PC-9 (cell line): Measurements from ENCODE around the gene ATXN1. TPM values are rescaled to one million over a fixed set of nuclear protein-coding genes. Genes with fewer than 3 reads are reported as not detected.

Experiments
- BruUV-seq: library from RNA; stranded (reverse); fragments of 400-500 nt; replicated peaks from 2 replicates; lab custom pipeline; 2021; lab: Mats Ljungman, UMichigan
- CTCF ChIA-PET: fragments of 300-600 bp; sonication (Branson Sonifier 250); formaldehyde crosslinking; loops from one replicate; lab custom pipeline; 2022; ENCODE audit warnings: antibody characterized with exemption; lab: Charles Lee
- POLR2A ChIA-PET: fragments of 300-600 bp; sonication (Branson Sonifier 250); formaldehyde crosslinking; loops from one replicate; lab custom pipeline; 2022; ENCODE audit warnings: antibody characterized with exemption; ENCODE audit not compliant: unreplicated experiment; lab: Charles Lee
- DNase-seq, 2 experiments: peaks; one replicate each; pipeline versions ENCODE4 v3.0.0 to v3.0.0-alpha.2; 2015 to 2022; ENCODE audit warnings: mixed read lengths in 1 of 2
- H2AFZ ChIP-seq: fragments of 200-600 bp; sonication (generic); 2 replicates; pipeline ENCODE4 v1.8.1; 2017; ENCODE audit warnings: antibody characterized with exemption
- H3F3A ChIP-seq: fragments of 200-600 bp; sonication (generic); 2 replicates; pipeline ENCODE4 v1.8.1; 2017; ENCODE audit warnings: antibody characterized with exemption, mild to moderate bottlenecking, low read depth; ENCODE audit not compliant: insufficient read depth
- H3K27ac ChIP-seq: fragments of 200-600 bp; sonication (generic); 2 replicates; pipeline ENCODE4 v1.6.1; 2016; ENCODE audit warnings: mixed run types
- H3K27me3 ChIP-seq: fragments of 200-600 bp; sonication (generic); 2 replicates; pipeline ENCODE4 v1.6.1; 2016; ENCODE audit warnings: low read depth, mixed run types; ENCODE audit not compliant: insufficient read depth
- H3K36me3 ChIP-seq: fragments of 200-600 bp; sonication (generic); 2 replicates; pipeline ENCODE4 v1.6.1; 2016; ENCODE audit warnings: low read depth, mixed run types
- H3K4me1 ChIP-seq: fragments of 200-600 bp; sonication (generic); replicated peaks from 2 replicates; pipeline ENCODE4 v1.6.1; 2016; ENCODE audit warnings: mixed run types; ENCODE audit not compliant: insufficient read depth
- H3K4me2 ChIP-seq: fragments of 200-600 bp; sonication (generic); 2 replicates; pipeline ENCODE4 v1.6.1; 2017; ENCODE audit warnings: mixed run types
- H3K4me3 ChIP-seq: fragments of 200-600 bp; sonication (generic); 2 replicates; pipeline ENCODE4 v1.6.1; 2016; ENCODE audit warnings: mixed run types
- H3K79me2 ChIP-seq: fragments of 200-600 bp; sonication (generic); 2 replicates; pipeline ENCODE4 v1.6.1; 2017; ENCODE audit warnings: low read depth, mixed run types
- H3K9me2 ChIP-seq: fragments of 200-600 bp; sonication (generic); 2 replicates; pipeline ENCODE4 v1.8.1; 2017; ENCODE audit warnings: mild to moderate bottlenecking; ENCODE audit not compliant: insufficient read depth
- H3K9me3 ChIP-seq: fragments of 200-600 bp; sonication (generic); 2 replicates; pipeline ENCODE4 v1.8.1; 2016; ENCODE audit warnings: low read depth; ENCODE audit not compliant: insufficient read depth
- H4K20me1 ChIP-seq: fragments of 200-600 bp; sonication (generic); 2 replicates; pipeline ENCODE4 v1.8.1; 2017; ENCODE audit not compliant: insufficient read depth
- CTCF ChIP-seq: fragments of 200-600 bp; sonication (generic); conservative IDR thresholded peaks from 2 replicates; pipeline ENCODE4 v1.6.1; 2017; ENCODE audit warnings: mixed run types, antibody characterized with exemption, mild to moderate bottlenecking, moderate library complexity
- EZH2 ChIP-seq: fragments of 200-600 bp; sonication (generic); IDR thresholded peaks from 2 replicates; pipeline ENCODE4 v1.8.0; 2017; ENCODE audit warnings: antibody characterized with exemption, low read depth
- intact Hi-C: fragments of 100-400 bp; cut with micrococcal nuclease; formaldehyde crosslinking; loops from one replicate; pipeline ENCODE4 v1.10.0; 2022; ENCODE audit not compliant: unreplicated experiment
- total RNA-seq: library from RNA; stranded (reverse); gene quantifications from 2 replicates; pipeline ENCODE4 v1.2.3, GENCODE V29; 2021

ATXN1 gene
- total RNA-seq, 1 experiment from 2014 or later: 42.7 TPM

GRCh38 chr6:16687045-16687444 is 74.2 kb downstream of the ATXN1 start:
- no peaks in the 10 kb centered on the region for H3K27me3 ChIP-seq
- no peak overlapping the region for H2AFZ ChIP-seq
- peaks cover 61% of the 10 kb centered on the region for H3K4me1 ChIP-seq
- H3K27ac ChIP-seq: no peak overlapping the region
- H3F3A ChIP-seq: peaks cover 47% of the 10 kb centered on the region
- H3K36me3 ChIP-seq: no peaks in the 10 kb centered on the region
- no TSS peak for BruUV-seq
- peaks cover 6% of the 10 kb centered on the region; the same call in 1 of the 2 replicates for H3K79me2 ChIP-seq
- intact Hi-C loops: no loop called here
- no peak overlapping the region for H3K4me2 ChIP-seq
- no peaks in the 10 kb centered on the region for H3K9me3 ChIP-seq
- H3K9me2 ChIP-seq: no peaks in the 10 kb centered on the region; the same call in 1 of the 2 replicates
- no peak for DNase-seq
- ChIA-PET CTCF (no interaction called here), POLR2A (no interaction called here)
- H4K20me1 ChIP-seq: no peaks in the 10 kb centered on the region
- TF ChIP-seq EZH2 (no peak), CTCF (no peak)
- no peak overlapping the region for H3K4me3 ChIP-seq

- H3K27me3 ChIP-seq: no peaks in the 10 kb centered on the region
- POLR2A ChIA-PET: interaction anchor here (0.6 kb wide), 1 partner anchor 89 kb away, joined by 4 read pairs; no protein-coding TSS in a partner anchor
- BruUV-seq: no TSS peak
- no peaks in the 10 kb centered on the region for H4K20me1 ChIP-seq
- no peaks in the 10 kb centered on the region for H3K9me3 ChIP-seq
- no peak for DNase-seq
- intact Hi-C loops: no loop called here
- peaks cover 6% of the 10 kb centered on the region; the same call in 1 of the 2 replicates for H3K79me2 ChIP-seq
- peak overlapping the region; percentile 58 for H3K4me2 ChIP-seq
- no peaks in the 10 kb centered on the region for H3K36me3 ChIP-seq
- CTCF ChIA-PET: no interaction called here
- no peak for TF ChIP-seq CTCF
- no peak for TF ChIP-seq EZH2
- H3K4me3 ChIP-seq: no peak overlapping the region
- peaks cover 51% of the 10 kb centered on the region for H3F3A ChIP-seq
- no peaks in the 10 kb centered on the region for H3K9me2 ChIP-seq
- peaks cover 64% of the 10 kb centered on the region for H3K4me1 ChIP-seq
- peak overlapping the region; percentile 88 for H3K27ac ChIP-seq
- no peak overlapping the region for H2AFZ ChIP-seq
These were observed 76.2 kb downstream of the ATXN1 start for GRCh38 chr6:16684896-16685554.

GRCh38 chr6:16684195-16684689 is 77.0 kb downstream of the ATXN1 start:
- Histone ChIP-seq H2AFZ (no peak overlapping the region), H3K36me3 (no peaks in the 10 kb centered on the region), H3K4me3 (no peak overlapping the region; the same call in 1 of the 2 replicates), H3K4me2 (peak overlapping the region; percentile 58), H3F3A (peaks cover 52% of the 10 kb centered on the region), H3K4me1 (peaks cover 70% of the 10 kb centered on the region), H3K27ac (peak overlapping the region; percentile 88), H3K27me3 (no peaks in the 10 kb centered on the region), H3K9me3 (no peaks in the 10 kb centered on the region), H3K79me2 (peaks cover 6% of the 10 kb centered on the region; the same call in 1 of the 2 replicates), H4K20me1 (no peaks in the 10 kb centered on the region), H3K9me2 (no peaks in the 10 kb centered on the region)
- intact Hi-C loops: no loop called here
- BruUV-seq: no TSS peak
- POLR2A ChIA-PET: interaction anchor here (0.6 kb wide), 2 partner anchors 9 to 88 kb away, joined by 4 to 7 read pairs; no protein-coding TSS in a partner anchor
- DNase-seq: peak in 1 of 2 experiments; percentile 86
- CTCF ChIA-PET: no interaction called here
- TF ChIP-seq EZH2 (no peak), CTCF (no peak)
